ENCODE measurements around the gene FAHD2A.

- TF ChIP-seq GATA2 (IDR thresholded peaks at IDR 0.05; ENCODE audit: low read depth, low read length) (no peak), GATA3 (IDR thresholded peaks at IDR 0.05; ENCODE audit: low read depth, low read length) (no peak)
These were observed 13.7 kb upstream of the FAHD2A start for GRCh38 chr2:95388856-95389244.
